Measurements from ENCODE around the gene WNT6.

WNT6 gene

GRCh38 chr2:218858671-218859555 lies 692 bp upstream of the WNT6 start:
- DNase-seq (ENCODE audit: extremely low read depth, low read depth) = no peak
- no peak for TF ChIP-seq CTCF (IDR thresholded peaks at IDR 0.05; ENCODE audit: low read depth, low read length)

GRCh38 chr2:218859988-218860831 lies 605 bp downstream of the WNT6 start:
- TF ChIP-seq CTCF (IDR thresholded peaks at IDR 0.05; ENCODE audit: low read depth, low read length) = no peak
- no peak for DNase-seq (ENCODE audit: extremely low read depth, low read depth)

- no peak for DNase-seq (ENCODE audit: extremely low read depth, low read depth)
- no peak for TF ChIP-seq CTCF (IDR thresholded peaks at IDR 0.05; ENCODE audit: low read depth, low read length)
These were observed 1.4 kb downstream of the WNT6 start for GRCh38 chr2:218860950-218861381.

GRCh38 chr2:218861645-218862318 lies 2.2 kb downstream of the WNT6 start:
- DNase-seq (ENCODE audit: extremely low read depth, low read depth) = no peak
- no peak for TF ChIP-seq CTCF (IDR thresholded peaks at IDR 0.05; ENCODE audit: low read depth, low read length)

GRCh38 chr2:218863021-218863520 lies 3.5 kb downstream of the WNT6 start:
- DNase-seq (ENCODE audit: extremely low read depth, low read depth) = no peak
- TF ChIP-seq CTCF (IDR thresholded peaks at IDR 0.05; ENCODE audit: low read depth, low read length) = no peak

GRCh38 chr2:218865396-218865795 lies 5.8 kb downstream of the WNT6 start:
- TF ChIP-seq CTCF (IDR thresholded peaks at IDR 0.05; ENCODE audit: low read depth, low read length) = no peak
- DNase-seq (ENCODE audit: extremely low read depth, low read depth) = no peak

Data from AG09319 (cell line).